Large intestine (tissue), 3 donors: ENCODE measurements around the gene WDR81. TPM values are rescaled to one million over a fixed set of nuclear protein-coding genes. Genes with fewer than 3 reads are reported as not detected.

Source experiments
- DNase-seq, 2 donors: peaks; one replicate each; pipeline versions ENCODE4 v3.0.0 to v3.0.0-alpha.2; 2013
- H3K27ac ChIP-seq: one replicate; pipeline ENCODE4 v1.5.1; 2013; ENCODE audit warnings: low read length
- H3K27me3 ChIP-seq: 2 replicates; pipeline ENCODE4 v1.6.1; 2013; ENCODE audit warnings: low read length; ENCODE audit not compliant: control insufficient read depth, insufficient read depth
- H3K36me3 ChIP-seq: 2 replicates; pipeline ENCODE4 v1.6.1; 2013; ENCODE audit warnings: low read length; ENCODE audit not compliant: control insufficient read depth, insufficient read depth
- H3K4me1 ChIP-seq: one replicate; pipeline ENCODE4 v1.6.1; 2013; ENCODE audit warnings: low read length; ENCODE audit not compliant: control insufficient read depth, insufficient read depth
- H3K4me3 ChIP-seq: one replicate; pipeline ENCODE4 v1.5.1; 2013; ENCODE audit warnings: low read length
- H3K9me3 ChIP-seq: one replicate; pipeline ENCODE4 v1.6.1; 2013; ENCODE audit warnings: mild to moderate bottlenecking, low read depth, low read length, moderate library complexity; ENCODE audit not compliant: control insufficient read depth
- WGBS: methylation state at CpG from one replicate; pipeline ENCODE4 v1.1.5; 2013; ENCODE audit warnings: low lambda C conversion rate; ENCODE audit not compliant: insufficient coverage; 5-methylcytosine and 5-hydroxymethylcytosine counted together
- polyA plus RNA-seq: library from polyadenylated mRNA; unstranded; fragments of 120-200 nt; gene quantifications from one replicate; pipeline ENCODE4 v1.2.1, GENCODE V29; 2013

Gene WDR81
- polyA plus RNA-seq, 1 donor: 19.3 TPM

DNA sequence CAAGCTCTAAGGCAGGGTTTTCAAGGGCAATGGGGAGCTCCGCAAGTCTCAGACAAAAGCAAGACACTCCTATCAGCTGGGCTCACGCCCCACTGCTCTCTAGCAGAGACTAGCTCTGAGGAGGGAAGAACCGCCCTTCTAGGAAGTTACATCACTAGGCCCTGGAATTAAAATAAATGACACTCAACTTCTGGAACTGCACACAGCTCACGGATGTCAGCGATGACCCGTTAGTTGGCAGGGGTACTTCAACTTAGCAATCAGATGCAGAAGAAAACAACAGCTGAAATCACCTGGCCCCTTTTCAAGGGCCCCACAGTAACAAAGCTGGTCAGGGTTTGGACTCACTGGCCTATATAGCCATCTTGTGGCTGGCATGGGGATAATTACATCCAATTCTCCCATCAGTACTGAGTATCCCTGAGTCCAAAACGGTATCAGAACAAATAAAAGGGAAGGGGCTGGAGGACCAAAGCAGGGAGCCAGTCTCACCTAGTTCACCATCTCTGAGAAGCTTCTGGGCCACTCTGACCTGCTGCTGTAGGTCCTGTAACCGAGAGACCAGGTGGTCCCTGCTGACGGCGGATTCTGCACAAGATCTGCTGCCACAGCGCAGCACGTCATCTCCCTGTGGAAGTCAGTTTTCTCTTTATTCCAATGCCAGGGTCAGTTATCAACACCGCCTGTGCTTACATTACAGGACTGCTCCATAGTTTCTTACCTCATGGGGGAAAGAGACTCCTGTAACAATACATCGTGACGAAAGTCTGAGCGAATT, 59.5 kb downstream of the WDR81 start:
- Histone ChIP-seq H3K36me3 (peaks cover 47% of the 10 kb centered on the region), H3K27ac (peak overlapping the region; percentile 81), H3K4me3 (no peak overlapping the region), H3K4me1 (peaks cover 37% of the 10 kb centered on the region), H3K9me3 (no peaks in the 10 kb centered on the region), H3K27me3 (no peaks in the 10 kb centered on the region)
- 67% methylated on average over 3 of the region's 16 CpGs for WGBS
- peak; percentile 76 to 79 for DNase-seq

DNA sequence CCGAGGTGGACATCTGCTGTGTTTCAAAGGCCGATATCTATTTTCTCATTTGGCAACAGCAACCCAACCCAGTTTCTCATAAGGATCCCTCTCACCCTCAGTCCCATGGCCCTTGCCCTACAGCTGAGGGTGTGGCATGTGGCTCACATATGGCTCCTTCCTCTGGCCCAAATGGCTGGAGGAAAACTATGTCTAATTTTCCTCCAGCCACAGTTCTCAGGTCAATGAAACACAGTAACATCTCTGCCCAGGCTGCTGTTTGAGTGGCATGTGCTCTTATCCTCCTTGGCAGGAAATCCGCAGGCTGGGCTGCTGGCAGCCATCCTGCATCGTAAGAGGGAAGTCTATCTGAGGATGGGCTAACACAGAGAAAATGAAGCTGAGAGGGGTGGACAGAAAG, 61.4 kb downstream of the WDR81 start:
- Histone ChIP-seq H3K27me3 (no peaks in the 10 kb centered on the region), H3K9me3 (no peaks in the 10 kb centered on the region), H3K4me1 (peaks cover 37% of the 10 kb centered on the region), H3K27ac (peak overlapping the region; percentile 90), H3K36me3 (peaks cover 47% of the 10 kb centered on the region), H3K4me3 (no peak overlapping the region)
- no CpG with 5 or more reads among the region's 4 CpGs for WGBS
- no peak for DNase-seq

DNA sequence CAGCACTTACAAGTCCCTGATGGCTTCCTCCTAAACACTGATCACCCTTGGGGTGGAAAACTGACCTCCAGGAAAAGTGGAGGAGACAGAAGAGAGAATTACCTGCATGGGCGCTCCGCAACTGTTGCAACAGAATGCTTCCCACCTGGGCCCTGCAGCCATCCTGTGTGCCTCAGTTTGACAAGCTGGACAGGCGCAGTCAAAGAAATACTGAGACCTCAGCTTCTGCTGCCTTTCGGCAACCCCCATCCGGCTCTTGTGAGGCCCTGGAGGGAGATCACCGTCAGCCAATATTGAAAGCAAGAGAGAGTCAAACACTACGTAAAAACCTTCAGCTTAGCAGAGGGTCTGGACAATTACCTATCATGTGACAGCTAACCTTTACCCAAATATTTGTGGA, 62.2 kb downstream of the WDR81 start:
- H3K4me1 ChIP-seq: peaks cover 37% of the 10 kb centered on the region
- no peaks in the 10 kb centered on the region for H3K27me3 ChIP-seq
- DNase-seq: no peak
- no peaks in the 10 kb centered on the region for H3K9me3 ChIP-seq
- H3K27ac ChIP-seq: peak overlapping the region; percentile 90
- peaks cover 39% of the 10 kb centered on the region for H3K36me3 ChIP-seq
- no peak overlapping the region for H3K4me3 ChIP-seq
- WGBS: no CpG with 5 or more reads among the region's 7 CpGs

DNA sequence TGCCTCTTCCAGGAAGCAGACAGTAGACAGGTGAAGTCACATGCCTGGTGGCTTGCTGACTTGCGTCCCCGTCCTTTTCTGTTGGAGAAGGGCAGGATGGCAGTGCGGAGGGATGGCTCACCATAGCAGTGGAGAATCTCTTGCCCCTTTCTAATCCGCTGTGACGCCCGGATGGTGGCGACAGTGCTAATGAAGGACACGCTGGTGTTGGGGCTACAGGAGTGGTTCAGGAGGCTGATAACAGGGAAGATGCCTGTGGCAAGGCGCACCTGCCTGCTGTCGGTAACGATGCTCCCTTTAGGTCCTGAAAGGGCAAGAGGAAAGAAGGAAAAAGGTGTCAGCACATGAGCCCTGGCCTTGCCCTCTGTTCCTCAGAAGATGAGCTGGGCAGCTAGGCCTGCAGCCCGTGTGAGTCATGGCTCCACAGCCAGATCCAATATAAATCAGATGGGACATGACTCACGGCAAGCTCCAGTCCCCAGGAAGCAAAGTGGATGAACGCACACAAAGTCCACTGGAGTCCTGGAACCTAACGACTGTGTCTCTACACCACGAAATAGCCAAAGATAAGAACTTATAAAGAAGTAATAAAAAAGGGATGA, 62.9 kb downstream of the WDR81 start:
- no peaks in the 10 kb centered on the region for H3K27me3 ChIP-seq
- H3K4me1 ChIP-seq: peaks cover 37% of the 10 kb centered on the region
- DNase-seq: peak; percentile 96 to 97
- H3K9me3 ChIP-seq: no peaks in the 10 kb centered on the region
- peak overlapping the region; percentile 90 for H3K27ac ChIP-seq
- no peak overlapping the region for H3K4me3 ChIP-seq
- no CpG with 5 or more reads among the region's 16 CpGs for WGBS
- H3K36me3 ChIP-seq: peaks cover 32% of the 10 kb centered on the region

Other genes with a start within 250 kb of the WDR81 start
- gene MYO1C, start 232.0 kb upstream of the WDR81 start, polyA plus RNA-seq: 56.1 TPM
- 18.3 TPM for gene INPP5K, start 208.1 kb upstream of the WDR81 start, polyA plus RNA-seq
- gene PITPNA, start 161.9 kb upstream of the WDR81 start, polyA plus RNA-seq: 98.5 TPM
- gene SLC43A2, start 95.9 kb upstream of the WDR81 start, polyA plus RNA-seq: 80.3 TPM
- 6.5 TPM for gene SCARF1, start 79.0 kb upstream of the WDR81 start, polyA plus RNA-seq
- gene RILP, start 74.8 kb upstream of the WDR81 start, polyA plus RNA-seq: 9.0 TPM
- gene PRPF8, start 39.8 kb upstream of the WDR81 start, polyA plus RNA-seq: 177 TPM
- gene TLCD2, start 14.3 kb upstream of the WDR81 start, polyA plus RNA-seq: 2.8 TPM
- gene SERPINF2, start 18.2 kb downstream of the WDR81 start, polyA plus RNA-seq: 14.3 TPM
- 34.2 TPM for gene SERPINF1, start 37.4 kb downstream of the WDR81 start, polyA plus RNA-seq
- gene SMYD4, start 105.2 kb downstream of the WDR81 start, polyA plus RNA-seq: 15.4 TPM
- 64.4 TPM for gene RPA1, start 105.3 kb downstream of the WDR81 start, polyA plus RNA-seq